Left kidney (tissue), 2 donors: ENCODE measurements around the gene GALNT15. TPM values are rescaled to one million over a fixed set of nuclear protein-coding genes. Genes with fewer than 3 reads are reported as not detected.

Source experiments
- DNase-seq: peaks from one replicate; pipeline ENCODE4 v3.0.0-alpha.2; 2013
- polyA plus RNA-seq: library from polyadenylated mRNA; unstranded; fragments of 120-200 nt; gene quantifications from one replicate; pipeline ENCODE4 v1.2.1, GENCODE V29; 2013; ENCODE audit not compliant: insufficient read length

The GALNT15 gene
- polyA plus RNA-seq, 1 donor, result 2.1 TPM

DNA sequence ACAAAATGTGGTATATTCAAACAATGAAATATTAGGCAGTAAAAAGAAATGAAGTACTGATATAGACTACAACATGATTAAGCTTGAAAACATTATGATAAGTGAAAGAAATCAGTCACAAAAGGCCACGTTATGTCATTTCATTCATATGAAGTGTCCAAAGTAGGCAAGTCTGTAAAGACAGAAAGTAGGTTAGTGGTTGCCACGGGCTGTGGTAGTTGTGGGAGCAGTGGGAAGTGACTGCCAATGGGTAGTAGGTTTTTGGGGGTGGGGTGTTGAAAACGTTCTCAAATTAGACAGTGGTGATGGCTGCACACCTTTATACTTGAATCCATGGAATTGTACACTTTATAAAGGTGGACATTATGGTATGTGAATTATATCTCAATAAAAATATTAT is 12.1 kb downstream of the GALNT15 start:
- no peak for DNase-seq

DNA sequence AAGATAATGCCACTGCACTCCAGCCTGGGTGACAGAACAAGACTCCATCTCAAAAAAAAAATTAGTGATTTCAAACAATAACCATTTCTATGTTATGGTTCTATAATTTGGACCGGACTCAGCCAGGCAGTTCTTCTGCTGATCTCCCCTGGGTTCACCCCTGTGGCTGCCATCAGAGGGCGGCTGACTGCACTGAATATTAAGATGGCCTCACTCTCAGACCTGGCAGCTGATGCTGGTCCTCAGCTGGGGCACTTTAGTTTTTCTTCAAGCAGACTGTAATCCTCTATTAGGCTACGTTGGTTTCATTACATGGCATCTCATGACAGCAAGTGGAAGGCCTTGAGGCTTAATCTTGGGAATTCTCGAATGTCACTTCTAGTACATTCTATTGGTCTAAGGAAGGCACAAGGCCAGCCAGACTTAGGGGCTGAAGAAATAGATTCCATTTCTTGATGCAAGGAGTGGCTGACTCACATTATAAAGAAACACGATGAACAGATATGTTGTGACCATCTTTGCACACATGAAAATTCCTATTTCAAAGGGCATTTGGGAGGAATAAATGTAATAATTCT is 12.8 kb downstream of the GALNT15 start:
- DNase-seq, result no peak

DNA sequence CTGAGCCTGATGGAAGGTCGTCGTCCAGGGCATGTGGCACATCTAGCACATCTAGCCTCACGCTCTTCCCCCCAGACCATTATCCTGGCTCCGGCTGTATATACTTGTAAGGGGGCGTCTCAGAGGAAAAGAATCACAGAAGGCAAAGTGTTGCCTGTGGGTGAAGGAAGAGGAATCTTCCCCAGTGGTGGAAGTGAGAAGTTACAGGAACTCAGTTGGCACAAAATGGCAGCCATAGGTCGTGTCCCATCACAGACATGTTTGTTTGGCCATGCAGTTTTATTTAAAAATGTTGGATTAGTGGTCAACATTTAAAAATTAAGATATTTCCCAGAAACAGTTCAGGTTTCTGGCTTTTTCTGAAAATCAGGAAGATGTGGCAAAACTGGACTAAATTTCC is 13.6 kb downstream of the GALNT15 start:
- no peak for DNase-seq

DNA sequence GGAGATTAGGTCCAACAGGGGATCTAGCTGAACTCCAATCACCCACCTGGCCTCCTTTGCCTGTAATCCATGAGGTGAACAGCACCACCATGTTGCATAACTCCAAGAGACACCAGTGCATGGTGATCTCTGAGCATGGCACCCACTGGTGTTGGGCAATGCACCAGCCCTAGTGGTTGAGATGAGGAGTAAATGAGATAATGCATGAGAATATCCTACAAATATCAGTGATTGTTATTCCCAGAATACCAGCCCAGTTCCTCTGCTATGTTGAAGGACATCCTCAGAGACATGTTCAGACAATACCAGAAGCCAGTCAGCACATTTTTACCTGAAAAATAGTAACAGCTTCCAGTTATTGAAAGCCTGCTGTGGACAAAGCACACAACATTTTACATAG is 14.7 kb downstream of the GALNT15 start:
- no peak for DNase-seq

DNA sequence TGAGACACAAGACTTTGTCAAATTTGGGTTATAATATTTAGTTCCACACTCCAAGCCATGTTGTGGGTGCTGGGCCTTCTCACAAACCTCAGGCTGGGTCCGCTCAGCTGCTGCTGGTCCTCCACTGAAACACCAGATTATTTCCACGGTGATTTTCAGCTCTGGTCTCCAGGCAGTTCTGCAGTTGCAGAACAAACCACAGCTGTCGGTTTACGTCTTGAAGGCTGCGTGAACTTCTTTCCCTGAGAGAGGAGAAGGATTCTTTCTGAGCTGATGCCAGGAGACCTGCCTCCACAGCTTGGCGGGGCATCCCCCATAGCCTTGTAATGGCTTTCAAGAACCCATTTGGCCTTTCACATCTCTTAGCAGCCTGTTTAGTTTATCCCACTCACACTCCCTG is 16.2 kb downstream of the GALNT15 start:
- no peak for DNase-seq

DNA sequence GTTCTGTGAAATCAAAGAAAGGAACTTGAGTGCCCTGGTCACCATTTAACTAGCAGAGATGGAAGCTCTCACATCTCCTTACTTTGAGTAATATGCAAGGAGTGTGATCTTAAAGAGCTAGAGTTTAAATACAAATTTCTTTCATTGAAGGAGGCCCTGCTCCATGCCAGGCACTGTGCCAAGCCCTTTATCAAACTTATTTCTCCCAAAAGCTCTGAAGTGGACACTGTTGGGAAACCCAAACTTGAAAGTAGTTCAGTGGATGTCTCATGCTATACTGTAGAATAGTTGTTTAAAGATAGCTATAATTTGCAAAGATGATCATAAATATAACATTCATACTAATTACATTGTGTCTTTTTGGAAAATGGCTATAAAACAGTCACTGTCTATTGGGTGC is 17.1 kb downstream of the GALNT15 start:
- DNase-seq, result no peak

DNA sequence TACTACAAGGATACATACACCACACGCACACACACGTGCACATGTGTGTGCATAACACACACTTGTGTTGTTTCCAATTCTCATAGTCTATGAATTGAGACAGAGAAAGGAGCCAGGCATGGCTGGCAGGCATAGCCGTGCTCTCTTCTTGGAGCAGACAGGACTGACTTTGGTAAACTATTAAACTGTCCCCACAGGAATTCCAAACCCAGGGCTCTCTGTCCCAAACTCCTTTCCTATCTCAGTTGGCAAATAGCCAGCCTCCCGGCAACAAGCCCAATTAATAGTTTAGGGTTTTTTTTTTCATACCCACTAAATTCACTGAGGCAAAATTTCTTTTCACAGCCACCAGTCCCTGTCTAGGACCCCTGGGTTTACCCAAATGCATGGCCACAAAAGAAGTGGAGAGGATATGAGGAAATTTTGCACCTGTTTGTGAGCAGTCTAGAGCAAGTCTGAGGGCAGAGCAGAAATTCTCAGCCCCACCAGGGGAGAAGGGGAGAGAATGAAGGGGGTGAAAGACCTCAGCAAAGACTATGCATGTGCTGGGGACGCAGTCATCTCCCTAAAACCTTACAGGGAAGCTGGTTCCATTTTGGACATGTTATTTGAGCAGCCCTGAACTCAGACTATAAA is 17.8 kb downstream of the GALNT15 start:
- DNase-seq, result no peak

DNA sequence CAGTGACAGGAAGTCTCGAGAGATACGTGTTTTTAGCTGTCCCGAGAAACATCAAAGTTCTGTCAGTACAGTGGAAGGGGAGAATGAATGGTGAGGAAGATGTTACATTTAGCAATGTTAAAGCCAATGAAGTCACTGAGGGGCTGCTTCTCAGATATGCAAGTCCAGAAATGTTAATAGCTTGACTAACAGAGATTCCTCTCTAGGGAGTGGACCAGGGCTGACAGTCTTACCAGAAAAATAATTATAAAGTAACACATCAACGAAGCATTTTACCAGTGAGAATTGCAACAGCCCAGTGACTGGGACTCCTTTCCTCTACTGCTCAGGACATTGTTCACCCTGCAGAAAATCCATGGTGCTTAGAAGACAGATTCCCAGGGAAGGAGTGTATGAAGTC is 23.9 kb downstream of the GALNT15 start:
- no peak for DNase-seq

DNA sequence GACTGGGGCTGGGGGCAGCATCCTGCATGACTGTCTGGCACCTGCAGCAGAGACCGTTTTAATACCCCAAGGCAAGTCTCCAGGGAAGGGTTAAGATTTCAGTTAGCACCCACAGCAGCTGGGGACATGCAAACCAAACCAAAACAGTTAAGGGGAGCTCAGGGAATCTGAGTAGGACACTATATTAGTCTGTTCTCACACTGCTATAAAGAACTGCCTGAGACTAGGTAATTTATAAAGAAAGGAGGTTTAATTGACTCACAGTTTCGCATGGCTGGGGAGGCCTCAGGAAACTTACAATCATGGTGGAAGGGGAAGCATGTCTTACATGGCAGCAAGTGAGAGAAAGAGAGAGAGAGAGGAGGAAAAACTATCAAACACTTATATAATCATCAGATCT is 25.3 kb downstream of the GALNT15 start:
- DNase-seq, result no peak

DNA sequence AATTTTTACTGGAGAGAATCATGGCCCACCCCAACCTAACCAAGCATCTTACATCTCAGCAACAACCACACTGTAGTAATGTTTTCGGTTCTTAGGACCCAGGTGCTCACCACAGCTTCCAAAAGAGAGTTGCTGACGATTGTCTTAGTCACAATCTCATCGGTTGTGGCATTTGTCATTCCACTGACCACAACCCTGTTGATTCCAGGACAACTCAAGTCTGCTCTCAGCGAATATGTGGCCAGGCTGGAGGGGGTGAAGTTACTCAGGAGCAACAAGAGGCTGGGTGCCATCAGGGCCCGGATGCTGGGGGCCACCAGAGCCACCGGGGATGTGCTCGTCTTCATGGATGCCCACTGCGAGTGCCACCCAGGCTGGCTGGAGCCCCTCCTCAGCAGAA is 25.9 kb downstream of the GALNT15 start:
- DNase-seq, result no peak

DNA sequence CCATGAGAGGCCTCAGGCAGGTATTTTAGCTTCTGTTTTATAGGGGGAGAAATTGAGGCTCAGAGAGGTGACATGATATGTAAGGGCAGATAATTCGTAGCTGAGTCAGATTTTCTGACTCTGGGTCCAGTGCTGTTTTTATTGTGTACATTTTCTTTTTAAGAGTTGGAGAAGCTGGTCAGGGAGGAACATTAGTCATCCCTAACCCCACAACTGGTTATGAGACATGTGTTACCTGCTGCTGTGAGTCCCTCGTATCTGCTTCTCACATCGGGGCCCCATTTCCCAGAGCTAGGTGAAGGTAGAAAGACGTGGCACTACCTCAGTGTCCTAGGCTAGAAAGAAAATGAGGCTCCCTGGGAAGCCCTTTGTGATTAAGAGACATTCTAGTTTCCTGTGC is 28.6 kb downstream of the GALNT15 start:
- DNase-seq, result no peak

DNA sequence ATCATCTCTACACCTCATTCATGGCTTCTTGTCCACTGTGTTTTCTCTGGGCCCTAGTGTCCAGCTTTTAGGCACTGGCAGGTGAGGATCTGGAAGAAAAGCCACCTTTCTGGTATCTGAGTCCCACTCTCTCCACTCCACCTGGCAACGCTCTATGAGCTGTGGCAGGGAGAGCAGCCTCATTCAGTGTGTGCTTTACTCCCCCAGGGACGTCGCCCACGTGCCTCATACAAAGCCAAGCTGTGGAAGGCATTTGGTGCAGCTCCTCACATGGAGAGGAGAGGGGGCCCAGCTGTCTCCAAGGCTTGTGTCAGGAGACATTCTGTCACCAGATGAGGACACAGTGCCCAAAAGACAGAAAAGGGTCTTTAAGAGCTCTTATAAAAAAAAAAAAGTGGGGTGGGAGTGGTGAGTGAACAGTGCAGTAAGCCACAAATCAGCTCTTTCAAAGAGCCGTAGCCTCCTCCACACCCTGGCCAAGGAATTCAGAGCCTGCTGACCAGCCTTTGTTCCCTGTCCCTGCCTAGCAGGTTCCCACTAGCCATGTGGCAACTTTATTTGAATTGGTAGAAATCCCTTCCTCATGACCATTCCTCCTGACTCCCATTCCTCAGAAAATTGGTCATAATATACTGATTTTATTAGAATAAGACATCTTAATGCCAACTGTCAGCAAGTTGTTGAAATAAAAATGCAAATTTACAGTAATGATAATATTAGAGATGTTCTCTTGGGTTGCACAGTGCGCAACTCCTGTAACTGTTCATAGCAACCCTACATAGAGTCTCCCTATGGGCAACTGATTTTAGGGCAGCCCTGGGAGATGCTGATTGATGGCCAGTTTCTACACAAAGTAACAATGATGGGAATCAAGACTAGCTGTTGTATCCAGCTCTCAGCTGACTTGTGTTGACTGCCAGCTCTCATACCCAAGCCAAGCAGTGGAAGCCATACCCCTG is 29.5 kb downstream of the GALNT15 start:
- no peak for DNase-seq

DNA sequence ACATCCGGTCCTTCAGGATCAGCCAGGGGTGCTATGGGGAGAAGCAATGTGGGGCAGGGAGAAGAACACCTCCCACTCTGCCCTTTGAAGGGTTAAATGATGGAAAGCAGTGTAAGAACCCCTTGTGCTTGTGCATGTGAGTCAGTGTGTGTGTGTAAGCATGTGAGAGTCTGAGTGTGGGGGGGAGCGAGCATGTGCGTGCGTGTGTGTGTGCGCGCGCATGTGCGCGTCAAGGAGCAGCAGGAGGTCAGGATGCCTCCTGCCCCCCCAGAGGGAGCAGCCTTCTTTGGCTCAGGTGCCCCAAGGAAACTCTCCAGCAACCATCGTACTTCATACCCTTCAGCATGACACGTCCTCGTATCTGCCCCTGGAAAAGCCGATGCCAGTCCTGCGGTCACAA is 30.3 kb downstream of the GALNT15 start:
- no peak for DNase-seq

DNA sequence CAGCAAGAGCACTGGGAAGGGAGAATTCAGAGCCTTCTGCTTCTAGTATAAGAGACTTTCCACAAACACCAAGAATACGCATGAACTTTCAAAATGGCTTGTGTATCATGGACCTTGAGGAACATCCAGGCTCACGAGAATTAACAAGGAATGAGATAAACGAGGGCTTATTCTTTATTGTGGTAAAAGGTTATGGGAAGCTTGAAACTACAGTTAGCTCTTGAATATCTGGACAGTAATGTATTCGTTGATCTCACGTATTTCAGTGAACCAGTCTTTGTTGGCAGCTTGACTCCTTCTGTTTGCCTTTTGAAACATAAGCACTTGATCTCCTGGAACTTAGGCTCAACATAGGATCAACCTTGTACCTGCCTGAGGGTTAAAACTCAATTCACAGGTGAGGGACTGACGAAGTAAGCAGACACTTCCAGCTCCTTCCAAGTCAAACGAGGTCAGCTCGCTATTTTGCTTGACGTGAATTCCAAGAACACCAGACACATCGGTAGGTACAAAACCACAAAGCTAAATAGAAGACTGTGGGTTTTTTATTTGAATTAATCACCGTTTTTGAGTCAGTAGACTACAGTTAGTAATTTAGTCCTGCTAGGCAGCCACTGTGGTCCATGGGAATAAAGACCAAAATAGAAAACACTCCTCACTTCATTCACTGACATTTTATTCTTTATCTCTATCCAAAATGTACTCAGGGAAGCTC is 30.8 kb downstream of the GALNT15 start:
- DNase-seq, result no peak

DNA sequence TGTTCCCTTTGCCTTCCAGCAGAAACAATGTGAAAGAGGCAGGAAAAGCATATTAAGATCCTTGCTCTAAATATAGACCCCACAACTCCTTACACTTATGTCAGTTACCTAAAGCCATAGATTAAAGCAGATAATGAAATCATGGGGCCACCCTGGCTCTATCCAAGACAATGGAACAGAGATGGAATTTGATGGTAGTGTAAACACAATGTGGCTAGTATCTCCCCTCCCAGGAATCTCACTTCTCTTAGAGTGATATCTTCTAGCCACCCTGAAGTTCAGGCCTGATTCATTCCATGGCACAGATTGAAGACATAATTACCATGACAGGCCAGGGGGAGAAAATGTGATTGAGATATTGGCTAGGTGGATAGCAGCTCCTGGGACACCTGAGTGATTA is 32.6 kb downstream of the GALNT15 start:
- DNase-seq, result no peak

DNA sequence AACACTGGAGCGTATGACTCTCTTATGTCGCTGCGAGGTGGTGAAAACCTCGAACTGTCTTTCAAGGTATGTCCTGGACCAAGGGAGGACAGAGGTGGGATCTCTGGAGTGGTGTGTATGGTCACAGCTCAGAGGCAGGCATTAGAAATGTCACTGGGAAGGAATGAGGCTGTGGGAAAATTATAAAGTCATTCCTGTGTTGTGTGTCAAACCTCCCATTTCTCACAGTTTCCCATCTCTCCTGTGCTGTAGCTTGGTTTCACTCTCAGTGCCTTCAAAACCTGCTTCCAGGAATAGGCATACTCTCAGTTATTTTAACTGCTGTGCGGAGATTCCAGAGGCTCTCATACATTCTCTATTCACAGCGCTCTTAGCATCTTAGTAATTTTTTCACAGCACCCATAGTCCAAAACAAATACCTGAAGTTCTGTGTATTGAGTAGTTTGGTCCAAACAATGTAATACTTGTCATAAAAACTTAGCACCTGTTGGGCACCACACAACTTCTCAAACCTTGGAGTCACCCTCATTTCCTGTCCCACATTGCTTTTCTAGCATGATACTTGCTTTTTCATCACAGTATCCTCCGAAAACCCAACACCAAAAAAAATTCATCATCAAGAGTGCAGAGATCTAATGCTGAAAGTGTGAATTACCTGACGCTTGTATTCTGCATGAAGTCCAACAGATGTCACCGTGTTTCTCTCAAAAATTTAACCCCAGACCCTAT is 36.9 kb downstream of the GALNT15 start:
- no peak for DNase-seq

DNA sequence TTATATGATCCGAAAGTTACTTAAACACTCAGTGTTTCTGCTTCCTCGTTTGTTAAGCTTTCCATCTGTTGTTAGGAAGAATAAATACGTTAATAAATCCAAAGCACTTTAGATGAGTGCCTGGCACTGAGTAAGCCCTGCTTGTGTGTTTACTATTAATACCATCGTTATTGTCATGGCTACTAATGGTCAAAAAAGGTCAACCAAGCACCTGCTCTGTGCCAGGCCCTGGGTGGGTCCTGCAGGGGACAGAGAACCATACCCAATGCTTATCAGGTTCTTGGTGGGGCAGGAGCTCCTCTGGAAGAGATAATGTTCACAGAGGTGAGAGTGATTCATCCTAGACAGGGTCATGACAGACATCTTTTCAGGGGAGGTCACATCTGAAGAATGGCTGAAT is 39.9 kb downstream of the GALNT15 start:
- no peak for DNase-seq

DNA sequence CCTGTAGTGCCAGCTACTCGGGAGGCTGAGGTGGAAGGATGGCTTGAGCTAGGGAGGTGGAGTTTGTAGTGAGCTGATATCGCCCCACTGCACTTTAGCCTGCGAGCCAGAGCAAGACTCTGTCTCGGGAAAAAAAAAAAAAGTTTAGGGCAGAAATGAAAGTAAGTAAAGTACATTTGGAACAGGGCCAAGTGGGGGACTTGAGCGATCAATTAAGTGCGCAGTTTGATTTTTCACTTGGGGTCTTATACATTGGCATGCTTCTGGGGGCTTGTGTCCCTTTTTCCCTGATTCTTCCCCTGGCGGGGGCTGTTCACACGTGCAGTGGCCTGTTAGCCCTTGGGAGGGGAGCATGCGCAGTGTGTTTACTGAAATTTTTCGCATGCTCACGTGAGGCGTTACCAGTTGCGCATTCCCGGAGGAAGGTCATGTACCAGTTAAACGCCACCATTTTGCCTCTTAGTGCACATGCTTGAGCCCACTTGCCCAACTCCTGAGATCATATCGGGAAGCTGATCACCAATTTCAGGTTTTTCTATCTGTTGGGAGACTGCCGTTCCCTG is 42.0 kb downstream of the GALNT15 start:
- DNase-seq, result no peak

DNA sequence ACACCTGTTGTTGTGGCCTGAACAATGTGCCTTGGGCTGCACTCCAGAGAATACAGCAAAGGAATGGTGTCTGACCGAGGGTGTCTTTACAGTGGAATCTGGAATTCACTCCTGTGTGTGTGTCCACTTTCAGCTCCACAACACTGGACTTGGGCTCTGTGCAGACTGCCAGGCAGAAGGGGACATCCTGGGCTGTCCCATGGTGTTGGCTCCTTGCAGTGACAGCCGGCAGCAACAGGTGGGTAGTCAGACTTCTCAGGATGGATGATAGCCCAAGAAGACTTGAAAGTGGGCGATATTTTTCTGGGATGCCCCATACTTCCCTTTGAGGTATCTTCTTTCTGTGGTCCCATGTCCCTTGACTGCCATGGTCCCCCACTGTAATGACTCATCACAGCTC is 45.3 kb downstream of the GALNT15 start:
- no peak for DNase-seq

DNA sequence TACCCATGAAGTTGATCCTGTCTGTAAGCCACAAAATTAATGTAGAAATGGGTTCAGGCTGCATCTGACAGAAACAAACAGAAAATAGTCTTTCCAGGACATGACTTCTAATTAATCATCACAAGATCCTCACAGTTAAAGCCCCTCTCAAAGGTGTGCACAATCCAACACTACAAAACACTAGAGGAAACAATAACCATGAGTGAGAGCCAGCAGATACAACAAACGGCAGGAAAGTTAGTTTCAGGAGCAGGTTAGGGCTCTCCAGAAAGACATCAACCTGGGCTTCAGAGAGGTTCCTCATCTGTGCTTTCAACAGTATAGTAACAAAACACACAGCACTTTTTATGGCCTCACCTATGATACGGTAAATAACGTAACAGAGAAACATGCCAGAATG is 47.5 kb downstream of the GALNT15 start:
- no peak for DNase-seq

DNA sequence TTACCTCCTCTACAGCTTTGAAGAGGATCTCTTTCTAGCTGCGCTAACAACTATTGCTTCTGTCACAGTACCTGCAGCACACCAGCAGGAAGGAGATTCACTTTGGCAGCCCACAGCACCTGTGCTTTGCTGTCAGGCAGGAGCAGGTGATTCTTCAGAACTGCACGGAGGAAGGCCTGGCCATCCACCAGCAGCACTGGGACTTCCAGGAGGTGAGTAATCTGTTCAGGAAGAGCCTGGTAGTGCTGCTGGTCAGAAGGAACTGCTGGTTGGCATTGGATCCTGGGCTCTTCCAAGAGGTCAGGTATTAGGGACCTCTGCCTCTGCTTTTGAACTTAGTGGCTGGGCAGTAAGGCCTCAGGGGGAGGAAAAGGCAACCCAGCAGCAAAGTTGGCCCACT is 48.1 kb downstream of the GALNT15 start:
- no peak for DNase-seq

DNA sequence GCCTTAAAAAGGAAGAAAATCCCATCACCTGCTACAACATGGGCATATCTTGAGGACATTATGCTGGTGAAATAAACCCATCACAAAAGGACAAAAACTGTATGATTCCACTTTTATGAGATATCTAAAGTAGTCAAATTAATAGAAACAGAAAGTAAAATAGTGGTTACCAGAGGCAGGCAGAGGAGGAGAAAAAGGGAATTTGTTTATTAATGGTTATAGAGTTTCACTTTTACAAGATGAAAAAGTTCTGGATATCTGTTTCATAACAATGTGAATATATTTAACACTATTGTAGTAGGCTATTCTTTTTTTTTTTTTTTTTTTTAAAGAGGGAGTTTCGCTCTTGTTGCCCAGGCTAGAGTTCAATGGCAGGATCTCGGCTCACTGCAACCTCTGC is 49.8 kb downstream of the GALNT15 start:
- no peak for DNase-seq
